ENCODE data around the gene SMAD7.

DNA sequence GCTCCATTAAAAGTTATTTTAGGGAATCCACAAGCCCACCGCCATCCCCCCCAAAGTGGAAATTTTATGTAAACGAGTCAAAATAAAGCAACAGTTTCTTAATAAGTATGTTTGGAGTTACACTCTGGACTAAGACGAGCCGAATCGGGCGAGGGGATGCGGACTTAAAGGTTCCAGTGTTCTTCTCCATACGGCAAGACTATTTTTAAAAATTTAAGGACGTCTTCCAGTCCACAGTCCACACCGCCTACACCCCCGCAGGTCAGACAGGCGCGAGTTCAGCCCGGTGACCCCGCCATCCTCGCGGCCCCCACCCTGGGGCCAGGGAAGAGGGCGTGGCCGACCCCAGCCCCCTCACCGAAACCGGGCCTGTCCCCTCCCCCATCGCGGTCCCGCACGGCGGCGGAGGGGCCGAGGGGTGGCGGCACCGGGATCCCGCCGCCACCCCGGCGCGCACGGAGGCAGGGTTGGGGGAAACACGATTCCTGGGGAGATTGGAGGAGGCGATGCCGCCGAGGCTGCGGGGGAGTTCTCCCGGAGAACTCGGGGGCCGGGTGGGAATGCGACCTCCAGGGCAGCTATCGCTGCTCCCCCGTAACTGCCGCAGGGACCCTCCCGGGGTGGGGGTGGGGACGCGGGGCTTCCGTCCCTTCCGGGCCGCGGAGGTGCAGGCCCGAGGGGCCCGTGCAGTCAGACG, 24.5 kb upstream of the SMAD7 start:
- no peak for TF ChIP-seq POLR2A (IDR thresholded peaks at IDR 0.05; ENCODE audit: low read depth)
- no peak for TF ChIP-seq EP300 (IDR thresholded peaks at IDR 0.05)

Measured in esophagus muscularis mucosa (tissue), 2 donors.